HG03558 (cell line): Measurements from ENCODE around the gene CNGA2.

Experiments used
- ATAC-seq: cut with Tn5 transposase; IDR thresholded peaks from one replicate; pipeline ENCODE4 v1.9.1; 2021; ENCODE audit warnings: moderate number of reproducible peaks; ENCODE audit not compliant: unreplicated experiment; ENCODE audit errors: extremely low read depth

The CNGA2 gene

GRCh38 chrX:151711154-151711553 lies 23.4 kb upstream of the CNGA2 start:
- ATAC-seq, result no peak

- ATAC-seq, result no peak
Observed at GRCh38 chrX:151711787-151712186, 22.8 kb upstream of the CNGA2 start.

- ATAC-seq, result no peak
Observed at GRCh38 chrX:151712253-151712652, 22.3 kb upstream of the CNGA2 start.

- ATAC-seq, result no peak
Observed at GRCh38 chrX:151713849-151714248, 20.7 kb upstream of the CNGA2 start.

GRCh38 chrX:151714362-151714761 lies 20.2 kb upstream of the CNGA2 start:
- ATAC-seq, result no peak

- ATAC-seq, result no peak
Observed at GRCh38 chrX:151715752-151716151, 18.8 kb upstream of the CNGA2 start, which contains the start of gene FATE1. Gene FATE1, plus strand, starts transcription at chrX:151716035. Its CDS starts 85 bp downstream, at chrX:151716120.

- no peak for ATAC-seq
Observed at GRCh38 chrX:151722241-151722846, 12.2 kb upstream of the CNGA2 start.

GRCh38 chrX:151723156-151723760 lies 11.3 kb upstream of the CNGA2 start:
- no peak for ATAC-seq

GRCh38 chrX:151724563-151725337 lies 9.8 kb upstream of the CNGA2 start:
- ATAC-seq, result no peak

GRCh38 chrX:151725338-151725614 lies 9.3 kb upstream of the CNGA2 start:
- no peak for ATAC-seq

- no peak for ATAC-seq
Observed at GRCh38 chrX:151726751-151727150, 7.8 kb upstream of the CNGA2 start.

GRCh38 chrX:151727346-151727745 lies 7.2 kb upstream of the CNGA2 start:
- ATAC-seq, result no peak

GRCh38 chrX:151729056-151729725 lies 5.4 kb upstream of the CNGA2 start:
- no peak for ATAC-seq

- no peak for ATAC-seq
Observed at GRCh38 chrX:151735219-151735618, 673 bp downstream of the CNGA2 start.

GRCh38 chrX:151736685-151737084 lies 2.1 kb downstream of the CNGA2 start:
- ATAC-seq, result no peak

GRCh38 chrX:151737494-151737893 lies 2.9 kb downstream of the CNGA2 start:
- no peak for ATAC-seq

- no peak for ATAC-seq
Observed at GRCh38 chrX:151738751-151739150, 4.2 kb downstream of the CNGA2 start.

GRCh38 chrX:151741606-151742005 lies 7.1 kb downstream of the CNGA2 start:
- no peak for ATAC-seq

GRCh38 chrX:151742311-151742710 lies 7.8 kb downstream of the CNGA2 start:
- no peak for ATAC-seq

GRCh38 chrX:151743651-151744470 lies 9.3 kb downstream of the CNGA2 start:
- no peak for ATAC-seq
